Stimulated activated CD8-positive, alpha-beta memory T cell treated with anti-CD3 and anti-CD28 coated beads, Interleukin-7, amount 100 ng/mL, for 4 hours (primary cell): Measurements from ENCODE around the gene TENM3.

Experiments used
- DNase-seq, 2 donors: peaks; one replicate each; pipeline ENCODE4 v3.0.0-alpha.2; 2020; ENCODE audit warnings: low read depth in 2 of 2

TENM3 gene

DNA sequence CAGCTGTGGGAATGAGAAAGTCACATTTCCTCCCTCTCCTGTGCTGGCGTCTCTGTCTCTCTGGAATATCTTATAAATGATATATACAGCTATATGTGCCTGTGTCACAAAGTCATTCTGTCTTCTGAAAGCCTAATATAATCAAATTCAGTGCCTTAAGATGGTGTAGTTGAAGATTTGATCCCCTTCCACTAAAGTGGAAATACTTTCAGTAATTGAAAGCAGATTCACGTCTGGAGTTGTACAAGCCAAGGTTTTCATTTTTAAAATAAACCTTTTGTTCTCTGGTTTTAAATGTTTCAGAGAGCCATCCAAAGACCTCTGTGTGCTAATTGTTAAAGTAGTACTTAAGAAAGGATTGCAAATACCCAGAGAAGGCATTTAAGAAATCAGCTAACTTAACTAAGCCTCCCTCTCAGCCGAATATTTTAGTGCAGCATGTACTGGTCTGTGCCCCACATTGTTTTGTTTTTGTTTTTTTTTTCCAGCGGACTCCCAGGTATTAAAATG, 206.8 kb downstream of the TENM3 start:
- no peak for DNase-seq

DNA sequence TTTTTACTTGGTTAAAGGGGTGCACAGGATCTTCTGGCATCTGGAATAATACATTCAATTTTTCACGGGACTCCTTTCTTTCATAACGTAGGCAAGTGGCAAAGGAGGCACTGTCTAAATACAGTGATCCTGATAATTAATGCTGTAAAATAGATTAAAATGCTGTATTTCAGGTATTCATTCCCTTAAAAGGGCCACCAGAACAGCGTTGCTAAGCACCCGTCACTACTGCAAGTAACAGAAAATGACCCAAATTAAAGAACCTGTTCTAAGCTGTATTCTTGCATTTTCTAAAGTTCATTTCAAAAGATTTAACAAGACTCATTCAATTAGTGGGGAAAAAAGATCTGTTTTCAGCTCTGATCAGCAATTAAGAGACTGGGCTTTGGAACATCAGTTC, 208.2 kb downstream of the TENM3 start:
- no peak for DNase-seq

DNA sequence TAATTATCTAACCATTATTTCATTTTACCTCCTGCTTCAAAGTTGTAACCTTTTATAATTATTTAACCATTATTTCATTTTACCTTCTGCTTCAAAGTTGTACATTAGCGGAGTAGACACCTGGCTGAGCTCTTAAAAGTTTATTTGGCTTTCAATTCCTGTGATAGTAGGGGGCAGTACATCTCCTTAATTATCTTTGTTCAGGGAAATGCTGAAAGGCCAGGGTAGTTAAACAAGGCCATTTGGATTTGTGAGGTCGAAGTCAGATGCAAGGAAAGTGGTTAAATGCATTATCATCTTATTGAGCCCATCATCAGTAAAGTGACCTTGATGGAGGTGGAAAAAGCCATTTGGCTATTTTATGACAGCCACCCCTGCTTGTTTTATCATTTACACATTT, 210.6 kb downstream of the TENM3 start:
- no peak for DNase-seq

GRCh38 chr4:182454440-182455013, 211.3 kb downstream of the TENM3 start:
- no peak for DNase-seq

- no peak for DNase-seq
Measured at GRCh38 chr4:182465114-182465513, 221.9 kb downstream of the TENM3 start.

GRCh38 chr4:182465979-182466378, 222.8 kb downstream of the TENM3 start:
- DNase-seq: no peak

DNA sequence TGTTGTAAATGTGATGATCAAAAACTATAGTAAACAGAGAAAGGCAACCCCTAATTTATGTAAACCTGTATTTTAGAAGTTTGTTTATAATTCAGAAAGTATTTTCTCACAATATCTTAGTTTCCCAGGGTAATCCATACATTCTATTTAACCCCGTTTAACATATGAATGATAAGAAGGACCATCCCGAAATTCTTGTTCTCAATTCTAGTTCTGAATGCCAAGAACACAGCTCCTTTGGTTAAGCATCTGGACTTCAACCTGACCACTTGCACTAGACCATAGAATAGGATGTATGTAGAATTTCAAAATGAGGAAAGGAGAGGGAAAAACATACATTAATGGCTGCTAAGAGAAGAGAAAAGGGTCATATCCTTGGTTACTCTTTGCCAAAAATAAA, 227.0 kb downstream of the TENM3 start:
- no peak for DNase-seq

DNA sequence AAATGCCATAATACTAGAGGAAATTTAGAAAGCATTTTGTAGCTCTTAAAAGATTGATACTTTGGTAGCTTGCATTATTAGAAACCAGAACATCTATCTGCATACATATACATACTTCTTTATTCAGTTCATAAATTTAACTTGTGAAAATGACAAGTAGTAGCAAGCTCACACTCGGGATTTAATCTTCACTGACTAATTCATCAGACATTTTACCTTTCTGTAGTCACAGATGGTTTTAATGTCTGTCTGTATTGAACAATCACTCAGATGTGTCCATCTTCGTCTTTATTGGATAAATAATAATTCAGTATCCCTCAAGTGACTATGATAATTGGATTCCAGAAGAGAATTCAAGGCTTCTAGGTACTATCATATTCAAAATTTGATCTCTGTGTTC, 232.3 kb downstream of the TENM3 start:
- DNase-seq: no peak

GRCh38 chr4:182478475-182478874, 235.3 kb downstream of the TENM3 start:
- DNase-seq: no peak

GRCh38 chr4:182483685-182484084, 240.5 kb downstream of the TENM3 start:
- no peak for DNase-seq

DNA sequence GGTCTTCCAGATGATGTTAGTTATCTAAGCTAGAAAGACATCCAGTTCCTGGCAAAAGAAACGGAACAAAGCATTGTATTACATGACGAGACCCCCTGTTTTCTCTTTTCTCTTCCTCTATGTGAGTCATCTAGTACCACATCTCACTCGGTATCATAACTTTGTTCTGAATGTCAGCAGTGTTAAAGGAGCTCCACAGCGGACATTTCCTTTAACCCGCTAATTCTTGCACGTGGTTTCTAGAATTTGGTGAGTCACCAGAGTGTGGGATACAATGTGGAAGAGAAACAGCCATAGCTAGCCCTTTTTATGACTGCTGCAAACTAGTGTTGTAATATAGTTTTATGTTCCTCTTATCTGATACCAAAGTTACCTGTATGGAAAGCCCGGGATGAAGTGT, 243.7 kb downstream of the TENM3 start:
- DNase-seq: no peak

GRCh38 chr4:182488896-182489295, 245.7 kb downstream of the TENM3 start:
- DNase-seq: no peak

DNA sequence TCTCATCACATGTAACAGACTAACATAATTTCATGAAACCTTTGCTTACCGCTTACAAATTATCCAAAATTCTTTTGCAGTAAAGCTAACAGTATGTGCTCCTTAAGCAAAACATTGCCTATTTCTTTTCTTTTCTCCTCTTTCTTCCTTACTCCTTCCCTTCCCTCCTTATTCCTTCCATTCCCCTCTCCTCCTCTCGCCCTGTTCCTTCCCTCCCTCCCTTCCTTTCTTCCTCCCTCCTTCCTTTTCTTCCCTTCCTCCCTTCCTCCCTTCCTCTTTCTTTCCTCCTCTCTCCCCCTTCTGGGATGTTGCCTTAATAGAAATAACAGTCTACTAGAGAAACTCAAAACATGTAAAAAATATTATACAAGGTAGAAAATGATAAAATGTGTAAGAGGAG, 246.4 kb downstream of the TENM3 start:
- no peak for DNase-seq

- DNase-seq: no peak
Measured at GRCh38 chr4:182491719-182492118, 248.5 kb downstream of the TENM3 start.

- DNase-seq: no peak
Measured at GRCh38 chr4:182492423-182492822, 249.2 kb downstream of the TENM3 start.

DNA sequence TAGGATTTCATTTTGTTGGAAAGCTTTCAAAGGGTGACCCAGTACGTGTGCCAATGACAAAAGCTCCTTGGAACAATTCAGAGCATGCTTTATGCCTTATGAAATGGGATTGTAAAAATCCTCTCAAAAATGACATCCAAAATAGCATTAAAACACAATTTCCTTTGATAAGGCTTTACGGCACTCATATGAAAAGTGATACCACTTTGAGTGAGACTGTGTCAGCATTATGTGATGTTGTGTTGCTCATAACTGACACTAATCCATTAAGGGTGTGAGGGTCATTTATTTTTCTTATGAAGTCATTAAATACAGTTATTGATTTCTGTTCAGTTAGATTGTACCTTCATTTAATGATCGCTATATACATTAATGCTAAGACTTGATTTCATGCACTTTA, 250.2 kb downstream of the TENM3 start:
- no peak for DNase-seq

DNA sequence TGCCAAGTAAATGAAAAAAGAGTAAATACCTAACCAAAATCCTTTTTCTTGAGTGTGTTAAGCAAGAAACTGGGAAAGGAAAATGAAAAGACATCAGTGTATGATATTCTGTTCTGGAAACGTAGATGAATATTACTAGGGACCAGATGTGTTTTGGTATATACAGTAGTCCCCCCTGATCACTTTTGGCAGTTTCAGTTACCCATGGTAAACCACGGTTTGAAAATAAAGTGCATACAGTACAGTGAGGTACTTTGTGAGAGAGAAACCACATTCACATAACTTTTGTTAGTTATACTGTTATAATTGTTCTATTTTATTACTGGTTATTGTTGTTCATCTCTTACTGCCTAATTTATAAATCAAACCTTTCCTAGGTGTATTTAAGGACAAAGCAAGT, 250.9 kb downstream of the TENM3 start:
- DNase-seq: no peak

- no peak for DNase-seq
Measured at GRCh38 chr4:182495031-182495430, 251.8 kb downstream of the TENM3 start.

DNA sequence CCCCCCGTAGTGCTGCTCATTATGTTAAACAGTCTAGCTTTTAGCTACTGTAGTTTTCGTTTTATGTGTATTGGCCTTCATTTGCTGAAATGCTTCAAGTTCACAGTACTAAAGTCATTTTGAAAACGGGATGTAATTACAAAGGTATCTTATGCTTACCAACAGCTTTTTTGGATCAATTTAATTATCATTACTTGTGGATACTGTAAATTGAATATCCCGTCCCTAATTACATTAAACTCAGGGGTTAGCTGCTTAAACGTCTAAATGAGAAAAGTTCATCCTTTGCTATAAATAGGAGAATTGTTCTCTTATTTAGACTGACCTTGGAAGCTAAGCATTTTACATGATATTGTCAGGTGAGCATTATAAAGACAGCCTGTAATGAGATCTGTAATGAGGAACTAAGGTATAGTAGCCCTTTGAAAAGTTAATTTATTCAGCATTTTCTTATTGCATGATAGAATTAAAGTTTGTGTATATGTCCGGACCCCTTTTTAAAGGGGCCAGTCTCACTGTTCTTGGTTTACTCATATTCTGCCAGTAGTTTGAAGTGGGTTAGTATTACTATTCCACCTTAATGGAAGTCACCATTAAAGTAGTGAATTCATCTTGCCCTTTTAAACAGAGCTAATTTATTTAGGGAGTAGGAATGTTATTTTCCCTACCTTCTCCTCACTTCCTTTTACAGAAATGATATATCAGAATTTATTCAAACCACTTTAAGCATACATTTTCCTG, 252.6 kb downstream of the TENM3 start:
- no peak for DNase-seq

- no peak for DNase-seq
Measured at GRCh38 chr4:182496408-182496807, 253.2 kb downstream of the TENM3 start.

GRCh38 chr4:182502064-182502463, 258.9 kb downstream of the TENM3 start:
- DNase-seq: no peak

GRCh38 chr4:182504463-182504862, 261.3 kb downstream of the TENM3 start:
- no peak for DNase-seq

DNA sequence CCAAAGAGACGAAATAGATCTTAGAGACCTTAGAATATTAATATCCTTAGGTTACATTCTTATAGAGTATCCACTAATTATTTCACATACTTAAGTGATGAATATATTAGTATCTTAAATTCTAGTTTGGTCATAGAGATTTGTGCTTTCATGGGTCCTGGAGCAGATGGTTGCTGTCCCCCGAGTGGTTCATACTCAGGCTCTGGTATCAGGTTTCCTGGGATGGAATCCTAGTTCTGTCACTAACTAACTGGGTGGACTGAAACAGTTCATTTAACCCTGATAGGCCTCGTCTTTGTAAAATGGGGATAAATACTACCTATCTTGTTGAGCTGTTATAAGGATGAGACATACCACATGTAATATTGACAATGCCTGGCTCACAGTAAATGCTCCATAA, 264.6 kb downstream of the TENM3 start:
- DNase-seq: no peak

- no peak for DNase-seq
Measured at GRCh38 chr4:182510836-182511235, 267.6 kb downstream of the TENM3 start.
